H1 (cell line): ENCODE measurements around the gene FMN2. TPM values are rescaled to one million over a fixed set of nuclear protein-coding genes. Genes with fewer than 3 reads are reported as not detected.

Experiments
- CTCF ChIA-PET: fragments of 300-600 bp; sonication (Branson Sonifier 250); formaldehyde crosslinking; loops from one replicate; lab custom pipeline; 2021; ENCODE audit not compliant: partially characterized antibody; lab: Charles Lee
- POLR2A ChIA-PET: fragments of 300-600 bp; sonication (Branson Sonifier 250); formaldehyde crosslinking; loops from one replicate; lab custom pipeline; 2021; ENCODE audit warnings: inconsistent platforms; ENCODE audit not compliant: partially characterized antibody; lab: Charles Lee
- DNase-seq, 2 experiments: peaks; one replicate each; pipeline versions ENCODE4 v3.0.0 to v3.0.0-alpha.2; 2010 to 2022; ENCODE audit warnings: low spot score in 2 of 2, low read depth in 1 of 2, mixed read lengths in 1 of 2
- FAIRE-seq: peaks from 2 replicates; lab custom pipeline; 2011; peaks lifted over from hg19 to GRCh38; lab: Jason Lieb, UNC
- H2AFZ ChIP-seq: 2 replicates; pipeline ENCODE4 v1.8.1; 2012; ENCODE audit warnings: low read length, inconsistent platforms
- H2AK5ac ChIP-seq: 2 replicates; pipeline ENCODE4 v1.6.1; 2013; ENCODE audit warnings: low read depth, low read length
- H2BK120ac ChIP-seq: replicated peaks from 2 replicates; pipeline ENCODE3; 2013; ENCODE audit warnings: low read depth, low read length, inconsistent platforms
- H2BK12ac ChIP-seq: 2 replicates; pipeline ENCODE4 v1.6.1; 2013; ENCODE audit warnings: low read depth, low read length
- H2BK15ac ChIP-seq: 2 replicates; pipeline ENCODE4 v1.6.1; 2013; ENCODE audit warnings: low read length
- H2BK20ac ChIP-seq: 2 replicates; pipeline ENCODE4 v1.6.1; 2013; ENCODE audit warnings: low read length
- H2BK5ac ChIP-seq: 2 replicates; pipeline ENCODE4 v1.6.1; 2013; ENCODE audit warnings: low read depth, low read length
- H3K14ac ChIP-seq: 2 replicates; pipeline ENCODE4 v1.6.1; 2013; ENCODE audit warnings: inconsistent platforms; ENCODE audit not compliant: insufficient read length
- H3K18ac ChIP-seq: 2 replicates; pipeline ENCODE4 v1.6.1; 2013; ENCODE audit warnings: low read length; ENCODE audit errors: extremely low read depth
- H3K23ac ChIP-seq: 2 replicates; pipeline ENCODE4 v1.6.1; 2013; ENCODE audit warnings: inconsistent platforms; ENCODE audit not compliant: insufficient read length
- H3K23me2 ChIP-seq: 2 replicates; pipeline ENCODE4 v1.6.1; 2013; ENCODE audit warnings: low read depth, low read length
- H3K27ac ChIP-seq: 2 replicates; pipeline ENCODE4 v1.6.1; 2011; ENCODE audit warnings: low read depth, low read length, inconsistent platforms
- H3K27me3 ChIP-seq, 4 experiments: replicated peaks in 1 of 4; 1 replicate in 1 of 4; 2 replicates in 3 of 4; pipeline versions ENCODE4 v1.6.1 to v1.8.1; 2011 to 2013; ENCODE audit warnings: low read length in 3 of 4, mild to moderate bottlenecking in 3 of 4, inconsistent platforms in 2 of 4, mixed read lengths in 2 of 4, moderate library complexity in 1 of 4; ENCODE audit not compliant: control insufficient read depth in 3 of 4, insufficient read depth in 3 of 4; ENCODE audit errors: extremely low read depth in 1 of 4
- H3K36me3 ChIP-seq, 4 experiments: 2 replicates each; pipeline versions ENCODE4 v1.6.1 to v1.8.1; 2011 to 2013; ENCODE audit warnings: mild to moderate bottlenecking in 4 of 4, low read length in 3 of 4, moderate library complexity in 2 of 4, control low read depth in 1 of 4, inconsistent platforms in 1 of 4; ENCODE audit not compliant: insufficient read depth in 4 of 4, control insufficient read depth in 2 of 4
- H3K4ac ChIP-seq: replicated peaks from 2 replicates; pipeline ENCODE3; 2013; ENCODE audit warnings: low read length, low read depth, mixed read lengths, inconsistent platforms; ENCODE audit not compliant: insufficient read length
- H3K4me1 ChIP-seq, 4 experiments: replicated peaks in 1 of 4; 1 replicate in 1 of 4; 2 replicates in 3 of 4; pipeline versions ENCODE4 v1.6.1 to v1.8.1; 2011 to 2013; ENCODE audit warnings: low read length in 3 of 4, inconsistent platforms in 2 of 4, mixed read lengths in 1 of 4; ENCODE audit not compliant: insufficient read depth in 4 of 4, control insufficient read depth in 3 of 4
- H3K4me2 ChIP-seq, 2 experiments: 2 replicates each; pipeline versions ENCODE4 v1.6.1 to v1.8.1; 2011 to 2013; ENCODE audit warnings: low read depth in 2 of 2, low read length in 2 of 2, control low read depth in 1 of 2, inconsistent platforms in 1 of 2, mild to moderate bottlenecking in 1 of 2; ENCODE audit not compliant: insufficient read depth in 1 of 2
- H3K4me3 ChIP-seq, 4 experiments: fragments of 200-600, 300-600 bp in 1 of 4; sonication (generic), shearing (Covaris generic), sonication (Bioruptor Twin) in 1 of 4; 2 replicates each; pipeline versions ENCODE4 v1.5.1 to v1.8.1; 2011 to 2016; ENCODE audit warnings: low read length in 4 of 4, low read depth in 3 of 4, control low read depth in 2 of 4, inconsistent platforms in 2 of 4, mild to moderate bottlenecking in 2 of 4, mixed read lengths in 1 of 4, moderate library complexity in 1 of 4; ENCODE audit not compliant: insufficient read depth in 2 of 4; ENCODE audit errors: extremely low read depth in 1 of 4
- H3K56ac ChIP-seq: replicated peaks from 2 replicates; pipeline ENCODE3; 2013; ENCODE audit warnings: low read depth, mild to moderate bottlenecking, mixed read lengths, low read length, inconsistent platforms; ENCODE audit not compliant: insufficient read length
- H3K79me1 ChIP-seq: 2 replicates; pipeline ENCODE4 v1.6.1; 2013; ENCODE audit warnings: low read depth, low read length, control low read depth
- H3K79me2 ChIP-seq, 2 experiments: 2 replicates each; pipeline versions ENCODE4 v1.6.1 to v1.8.1; 2012 to 2013; ENCODE audit warnings: low read length in 2 of 2, mild to moderate bottlenecking in 2 of 2, inconsistent platforms in 1 of 2; ENCODE audit not compliant: insufficient read depth in 2 of 2, control insufficient read depth in 1 of 2
- H3K9ac ChIP-seq, 4 experiments: replicated peaks in 1 of 4; 1 replicate in 1 of 4; 2 replicates in 3 of 4; pipeline versions ENCODE4 v1.6.1 to v1.8.1; 2011 to 2013; ENCODE audit warnings: low read depth in 3 of 4, low read length in 3 of 4, control low read depth in 2 of 4, mild to moderate bottlenecking in 2 of 4, moderate library complexity in 2 of 4, inconsistent platforms in 1 of 4; ENCODE audit errors: extremely low read depth in 1 of 4
- H3K9me3 ChIP-seq, 2 experiments: 2 replicates each; pipeline versions ENCODE4 v1.6.1 to v1.8.1; 2012 to 2013; ENCODE audit warnings: mild to moderate bottlenecking in 2 of 2, moderate library complexity in 2 of 2, control low read depth in 1 of 2, inconsistent platforms in 1 of 2, low read depth in 1 of 2, low read length in 1 of 2, mixed read lengths in 1 of 2; ENCODE audit not compliant: insufficient read depth in 2 of 2
- H4K20me1 ChIP-seq, 2 experiments: replicated peaks in 1 of 2; 2 replicates each; pipeline versions ENCODE3 to v1.8.1; 2011 to 2013; ENCODE audit warnings: inconsistent platforms in 2 of 2, low read length in 2 of 2, mild to moderate bottlenecking in 1 of 2; ENCODE audit not compliant: insufficient read depth in 2 of 2, control insufficient read depth in 1 of 2
- H4K5ac ChIP-seq: 2 replicates; pipeline ENCODE4 v1.6.1; 2013; ENCODE audit warnings: low read length, low read depth, mixed read lengths, inconsistent platforms; ENCODE audit not compliant: insufficient read length
- H4K8ac ChIP-seq: 2 replicates; pipeline ENCODE4 v1.8.0; 2013; ENCODE audit warnings: mild to moderate bottlenecking, moderate library complexity, low read length, inconsistent platforms; ENCODE audit not compliant: insufficient read depth; ENCODE audit errors: extremely low read depth
- H4K91ac ChIP-seq: replicated peaks from 2 replicates; pipeline ENCODE3; 2013; ENCODE audit warnings: low read length, mixed read lengths, inconsistent platforms; ENCODE audit not compliant: insufficient read length
- ATF3 ChIP-seq: IDR thresholded peaks from 2 replicates; pipeline ENCODE4 v1.6.1; 2011; ENCODE audit warnings: low read depth, mild to moderate bottlenecking, low read length; ENCODE audit not compliant: insufficient read depth
- CTCF ChIP-seq, 3 experiments: IDR thresholded peaks; 1 replicate in 2 of 3; 2 replicates in 1 of 3; pipeline versions ENCODE4 v1.5.1 to v1.6.1; 2011; ENCODE audit warnings: low read length in 3 of 3, mild to moderate bottlenecking in 3 of 3, inconsistent platforms in 2 of 3, low read depth in 1 of 3, moderate library complexity in 1 of 3; ENCODE audit not compliant: insufficient read depth in 1 of 3; ENCODE audit errors: control extremely low read depth in 1 of 3
- HDAC2 ChIP-seq, 2 experiments: fragments of 300-600 bp in 1 of 2; sonication (generic) in 1 of 2; IDR thresholded peaks; 2 replicates each; pipeline ENCODE4 v1.6.1; 2011 to 2012; ENCODE audit warnings: low read depth in 2 of 2, low read length in 2 of 2, mild to moderate bottlenecking in 2 of 2, moderate library complexity in 2 of 2, borderline replicate concordance in 1 of 2, inconsistent platforms in 1 of 2
- HDAC6 ChIP-seq: IDR thresholded peaks from one replicate; pipeline ENCODE4 v1.7.1; 2012; ENCODE audit warnings: low read depth, mild to moderate bottlenecking, inconsistent platforms, low read length, moderate library complexity
- SAP30 ChIP-seq: fragments of 300-600 bp; sonication (generic); IDR thresholded peaks from 2 replicates; pipeline ENCODE4 v1.7.1; 2012; ENCODE audit warnings: low read length, moderate library complexity, mild to moderate bottlenecking, inconsistent platforms; ENCODE audit not compliant: insufficient read depth, insufficient replicate concordance
- TAF7 ChIP-seq: optimal IDR thresholded peaks from 2 replicates; pipeline ENCODE3; 2011; ENCODE audit warnings: low read depth, mild to moderate bottlenecking, inconsistent platforms, low read length, moderate library complexity, borderline replicate concordance
- TCF12 ChIP-seq: IDR thresholded peaks from 2 replicates; pipeline ENCODE4 v1.6.1; 2011; ENCODE audit warnings: low read depth, mild to moderate bottlenecking, low read length
- ZNF274 ChIP-seq: IDR thresholded peaks from 2 replicates; pipeline ENCODE4 v1.7.0; 2012; ENCODE audit warnings: low read length, borderline replicate concordance; ENCODE audit errors: extremely low read depth
- WGBS, 2 experiments: shearing (Covaris generic) in 1 of 2; methylation state at CpG; one replicate each; pipeline versions ENCODE4 v1.1.6 to v1.1.7; 2013 to 2015; ENCODE audit warnings: low lambda C conversion rate in 2 of 2, mixed read lengths in 2 of 2, inconsistent platforms in 1 of 2, low coverage in 1 of 2, missing lambda C conversion rate in 1 of 2; ENCODE audit not compliant: insufficient replicate concordance in 2 of 2, insufficient coverage in 1 of 2, insufficient read length in 1 of 2; ENCODE audit errors: extremely low coverage in 1 of 2, missing lambda C conversion rate in 1 of 2; 5-methylcytosine and 5-hydroxymethylcytosine counted together
- polyA plus RNA-seq, 7 experiments: library from polyadenylated mRNA; depleted of rRNA in 3 of 7; stranded (reverse) in 5 of 7; unstranded in 2 of 7; fragments of >200 nt in 5 of 7; fragments of 200-250 nt in 2 of 7; gene quantifications; 1 replicate in 5 of 7; 2 replicates in 1 of 7; 4 replicates in 1 of 7; pipeline versions ENCODE4 v1.2.1 to v1.2.3, GENCODE V29; 2011 to 2013; ENCODE audit warnings: missing spikeins in 2 of 7, mixed read lengths in 2 of 7
- total RNA-seq: library from RNA; stranded (reverse); fragmentation: NEBNext Ultra II Directional; extraction: Animal tissue kit (Norgen Biotek cat#: 25700); gene quantifications from 2 replicates; pipeline ENCODE4 v1.2.1, GENCODE V29; 2021

The FMN2 gene
- total and polyA plus RNA-seq, 2 of the 8 experiments (the other 6 are each of a cell fraction or from before 2014, with no cell fraction given), result 0.83 to 2.0 TPM

- WGBS, 2 experiments, result 86 to 100% methylated on average over 1 to 14 of the region's 14 CpGs
- H3K9me3 ChIP-seq, result no peaks in the 10 kb centered on the region
- FAIRE-seq, result no peak
- no peak overlapping the region for H4K8ac ChIP-seq
- H3K27me3 ChIP-seq, result peaks cover 8 to 33% (median 23%) of the 10 kb centered on the region in 4 experiments
- no peak overlapping the region for H2AFZ ChIP-seq
- no peak overlapping the region for H2AK5ac ChIP-seq
- no peak overlapping the region for H3K14ac ChIP-seq
- H2BK120ac ChIP-seq, result no peak overlapping the region
- no peaks in the 10 kb centered on the region for H3K36me3 ChIP-seq
- H3K9ac ChIP-seq, result no peak overlapping the region
- no peak overlapping the region for H2BK15ac ChIP-seq
- H3K4me2 ChIP-seq, result peak overlapping the region; percentile 94 to 99; a peak in 3 of 4 replicates
- H3K23ac ChIP-seq, result no peak overlapping the region
- no peak overlapping the region for H3K27ac ChIP-seq
- H4K91ac ChIP-seq, result no peak overlapping the region
- H3K23me2 ChIP-seq, result peaks cover 17% of the 10 kb centered on the region; the same call in 1 of the 2 replicates
- H2BK20ac ChIP-seq, result no peak overlapping the region
- H2BK5ac ChIP-seq, result no peak overlapping the region
- no peak for DNase-seq
- peaks cover 1 to 3% of the 10 kb centered on the region in 2 experiments for H4K20me1 ChIP-seq
- ChIA-PET CTCF (interaction anchor here (0.8 to 1.5 kb wide), 6 partner anchors 16 to 399 kb away, joined by 3 read pairs; no protein-coding TSS in a partner anchor), POLR2A (no interaction called here)
- no peak overlapping the region for H3K4ac ChIP-seq
- H3K18ac ChIP-seq, result no peak overlapping the region
- peak overlapping the region in 2 of 4 experiments; percentile 69 to 75; a peak in 2 of 8 replicates for H3K4me3 ChIP-seq
- no peak overlapping the region for H4K5ac ChIP-seq
- H2BK12ac ChIP-seq, result no peak overlapping the region
- no peaks in the 10 kb centered on the region for H3K79me1 ChIP-seq
- no peaks in the 10 kb centered on the region for H3K79me2 ChIP-seq
- H3K56ac ChIP-seq, result no peak overlapping the region
- H3K4me1 ChIP-seq, result peaks cover 0 to 7% (median 1%) of the 10 kb centered on the region in 4 experiments; a peak in 5 of 7 replicates
- TF ChIP-seq TCF12 (no peak), SAP30 (no peak), CTCF (IDR thresholded peaks at IDR 0.05; ENCODE audit: control extremely low read depth in 1 of 3, insufficient read depth in 1 of 3, low read depth in 1 of 3, low read length in 3 of 3) (no peak), TAF7 (no peak), HDAC2 (IDR thresholded peaks at IDR 0.05; ENCODE audit: borderline replicate concordance in 1 of 2, low read depth in 2 of 2, low read length in 2 of 2) (no peak), ATF3 (no peak), HDAC6 (no peak), ZNF274 (no peak)
These were observed 2.5 kb downstream of the FMN2 start for GRCh38 chr1:240094041-240094722.
